ENCODE data around the gene MBP. TPM values are rescaled to one million over a fixed set of nuclear protein-coding genes. Genes with fewer than 3 reads are reported as not detected.

Gene MBP
- total RNA-seq, 1 donor = 25.8 TPM

DNA sequence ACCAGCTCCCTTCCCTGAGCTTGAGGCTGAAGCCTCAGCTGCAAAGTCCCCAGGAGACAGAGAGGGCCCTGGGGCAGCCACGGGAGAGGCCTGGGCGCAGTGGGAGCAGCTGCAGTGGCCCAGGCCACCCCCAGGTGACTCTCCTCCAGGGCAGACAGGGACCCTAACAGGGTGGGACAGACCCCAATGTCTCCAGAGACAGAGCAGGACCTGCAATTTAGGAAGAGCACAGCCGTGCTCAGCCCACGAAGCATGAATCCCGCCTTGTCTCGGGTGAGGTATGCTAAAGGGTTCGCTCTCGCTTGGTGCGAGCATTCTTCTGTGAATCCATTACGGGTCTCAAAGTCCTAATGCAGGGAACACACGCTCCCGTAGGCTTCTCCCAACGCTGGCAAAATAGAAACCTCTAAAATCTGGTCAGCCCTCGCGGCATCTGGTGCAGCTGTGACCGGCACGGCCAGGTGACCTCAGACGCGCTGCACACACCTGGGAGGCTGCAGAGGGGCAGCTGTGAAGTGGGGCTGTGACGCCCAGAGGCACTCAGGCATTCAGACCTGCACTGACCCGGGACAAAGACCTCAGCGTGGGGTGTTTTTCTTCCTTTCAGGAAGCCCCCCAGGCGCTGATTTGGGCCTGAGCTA is 12.6 kb downstream of the MBP start:
- no peak for DNase-seq (ENCODE audit: low read depth)
- TF ChIP-seq, protein P1, sequence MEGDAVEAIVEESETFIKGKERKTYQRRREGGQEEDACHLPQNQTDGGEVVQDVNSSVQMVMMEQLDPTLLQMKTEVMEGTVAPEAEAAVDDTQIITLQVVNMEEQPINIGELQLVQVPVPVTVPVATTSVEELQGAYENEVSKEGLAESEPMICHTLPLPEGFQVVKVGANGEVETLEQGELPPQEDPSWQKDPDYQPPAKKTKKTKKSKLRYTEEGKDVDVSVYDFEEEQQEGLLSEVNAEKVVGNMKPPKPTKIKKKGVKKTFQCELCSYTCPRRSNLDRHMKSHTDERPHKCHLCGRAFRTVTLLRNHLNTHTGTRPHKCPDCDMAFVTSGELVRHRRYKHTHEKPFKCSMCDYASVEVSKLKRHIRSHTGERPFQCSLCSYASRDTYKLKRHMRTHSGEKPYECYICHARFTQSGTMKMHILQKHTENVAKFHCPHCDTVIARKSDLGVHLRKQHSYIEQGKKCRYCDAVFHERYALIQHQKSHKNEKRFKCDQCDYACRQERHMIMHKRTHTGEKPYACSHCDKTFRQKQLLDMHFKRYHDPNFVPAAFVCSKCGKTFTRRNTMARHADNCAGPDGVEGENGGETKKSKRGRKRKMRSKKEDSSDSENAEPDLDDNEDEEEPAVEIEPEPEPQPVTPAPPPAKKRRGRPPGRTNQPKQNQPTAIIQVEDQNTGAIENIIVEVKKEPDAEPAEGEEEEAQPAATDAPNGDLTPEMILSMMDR (IDR thresholded peaks at IDR 0.05; ENCODE audit: insufficient read depth, low read length) = no peak
- H3K4me3 ChIP-seq (ENCODE audit: low read depth, low read length) = no peak overlapping the region

DNA sequence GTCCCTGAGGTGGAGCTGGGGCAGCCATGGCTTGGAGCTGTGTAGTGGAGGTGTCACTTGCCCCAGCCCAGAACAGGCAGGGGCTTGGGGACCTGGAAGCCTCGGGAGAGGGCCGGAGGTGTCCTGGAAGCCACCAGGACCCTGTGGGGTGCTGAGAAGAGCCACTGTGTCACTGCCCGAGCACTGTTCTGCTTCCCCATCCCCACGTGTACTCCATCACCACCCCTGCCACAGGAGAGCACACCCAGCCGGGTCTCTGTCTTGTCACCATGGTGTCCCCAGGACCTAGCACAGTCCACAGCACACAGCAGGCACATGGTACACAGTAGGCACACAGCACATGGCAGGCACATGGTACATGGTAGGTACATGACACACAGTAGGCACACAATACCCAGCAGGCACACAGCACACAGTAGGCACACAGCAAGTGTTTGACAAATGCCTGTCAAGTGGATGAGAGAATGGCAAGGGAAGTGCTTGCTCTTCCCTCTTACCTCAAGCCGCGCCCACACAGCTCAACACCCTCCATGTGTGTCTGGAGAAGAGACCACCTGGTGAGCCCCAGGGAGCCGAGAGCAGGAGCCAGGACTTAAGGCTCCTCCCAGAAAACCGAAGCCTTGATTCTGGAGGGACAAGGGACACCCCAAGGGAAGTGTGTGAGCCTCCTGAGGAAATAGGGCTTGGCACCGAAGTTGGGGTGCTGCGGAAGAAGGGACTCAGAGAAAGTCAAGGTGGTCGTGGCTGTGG is 13.3 kb downstream of the MBP start:
- TF ChIP-seq, protein P1 (IDR thresholded peaks at IDR 0.05; ENCODE audit: insufficient read depth, low read length) = no peak
- DNase-seq (ENCODE audit: low read depth) = no peak
- no peak overlapping the region for H3K4me3 ChIP-seq (ENCODE audit: low read depth, low read length)

DNA sequence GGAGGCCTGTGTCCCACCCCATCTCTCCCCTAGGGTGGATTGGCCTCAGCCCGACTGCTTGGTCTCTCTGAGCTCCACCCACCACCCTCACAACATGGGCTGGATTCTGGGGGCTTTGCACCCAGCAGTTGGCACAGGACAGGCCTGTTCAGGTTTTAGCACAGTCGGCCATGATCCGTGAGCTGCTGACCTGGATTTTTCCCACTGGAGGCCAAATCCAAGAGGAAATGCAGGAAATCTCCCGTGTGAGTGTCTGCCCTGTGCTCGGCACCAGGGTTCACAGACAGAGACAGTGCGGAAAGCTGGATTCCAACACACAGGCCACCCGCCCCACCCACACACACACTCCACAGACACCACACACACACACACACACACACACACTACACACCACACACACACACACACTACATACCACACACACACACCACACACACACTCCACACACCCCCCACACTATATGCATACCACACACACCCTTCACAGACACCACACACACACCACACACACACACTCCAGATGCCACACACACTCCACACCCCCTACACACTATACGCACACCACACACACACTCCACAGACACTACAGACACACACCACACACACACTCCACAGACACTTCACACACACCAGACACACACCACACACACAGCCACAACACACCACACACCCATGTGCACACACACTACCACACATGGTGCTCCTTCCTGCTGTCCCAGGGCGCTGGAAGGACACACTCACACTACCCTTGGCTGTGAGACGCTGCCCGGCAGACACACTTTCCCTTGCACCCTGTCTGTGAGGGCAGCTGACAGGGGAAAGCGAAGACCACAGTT is 14.1 kb downstream of the MBP start:
- H3K4me3 ChIP-seq (ENCODE audit: low read depth, low read length) = no peak overlapping the region
- TF ChIP-seq, protein P1 (IDR thresholded peaks at IDR 0.05; ENCODE audit: insufficient read depth, low read length) = no peak
- DNase-seq (ENCODE audit: low read depth) = no peak

DNA sequence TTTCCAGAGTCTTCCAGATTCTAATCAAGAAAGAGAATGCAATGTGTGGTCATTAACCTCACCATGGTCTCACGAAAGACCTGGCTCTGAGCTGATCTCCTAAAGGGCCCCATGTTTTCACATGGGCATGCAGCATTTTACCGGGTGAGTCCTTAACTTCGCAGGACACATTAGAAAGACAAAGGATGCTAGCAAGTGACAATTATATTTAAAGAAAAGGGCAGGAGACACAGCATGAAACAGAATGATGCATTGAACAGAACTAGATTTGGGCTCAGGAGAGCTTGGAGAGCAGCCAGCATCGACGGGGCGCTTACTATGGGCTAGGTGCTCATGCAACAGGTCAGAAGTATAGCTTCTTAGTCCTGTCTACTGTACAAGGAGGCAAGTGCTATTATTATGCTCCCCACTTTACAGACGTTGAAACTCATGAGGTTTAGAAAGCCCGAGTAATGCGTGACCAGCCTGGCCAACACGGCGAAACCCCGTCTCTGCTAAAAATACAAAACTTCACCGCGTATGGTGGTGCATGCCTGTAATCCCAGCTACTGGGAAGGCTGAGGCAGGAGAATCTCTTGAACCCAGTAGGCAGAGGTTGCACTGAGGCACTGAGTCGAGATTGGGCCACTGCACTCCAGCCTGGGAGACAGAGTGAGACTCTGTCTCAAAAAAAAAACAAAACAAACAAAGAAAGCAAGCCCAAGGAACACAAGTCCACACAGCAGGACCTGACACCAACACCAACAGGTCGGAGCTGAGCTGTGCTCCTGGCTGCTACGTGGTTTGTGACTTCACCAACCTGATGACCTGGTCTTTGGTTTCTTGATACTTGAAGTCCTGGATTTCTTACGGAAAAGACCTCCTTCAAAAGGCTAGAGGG is 16.1 kb downstream of the MBP start:
- no peak for DNase-seq (ENCODE audit: low read depth)
- TF ChIP-seq, protein P1 (IDR thresholded peaks at IDR 0.05; ENCODE audit: insufficient read depth, low read length) = no peak
- no peak overlapping the region for H3K4me3 ChIP-seq (ENCODE audit: low read depth, low read length)

DNA sequence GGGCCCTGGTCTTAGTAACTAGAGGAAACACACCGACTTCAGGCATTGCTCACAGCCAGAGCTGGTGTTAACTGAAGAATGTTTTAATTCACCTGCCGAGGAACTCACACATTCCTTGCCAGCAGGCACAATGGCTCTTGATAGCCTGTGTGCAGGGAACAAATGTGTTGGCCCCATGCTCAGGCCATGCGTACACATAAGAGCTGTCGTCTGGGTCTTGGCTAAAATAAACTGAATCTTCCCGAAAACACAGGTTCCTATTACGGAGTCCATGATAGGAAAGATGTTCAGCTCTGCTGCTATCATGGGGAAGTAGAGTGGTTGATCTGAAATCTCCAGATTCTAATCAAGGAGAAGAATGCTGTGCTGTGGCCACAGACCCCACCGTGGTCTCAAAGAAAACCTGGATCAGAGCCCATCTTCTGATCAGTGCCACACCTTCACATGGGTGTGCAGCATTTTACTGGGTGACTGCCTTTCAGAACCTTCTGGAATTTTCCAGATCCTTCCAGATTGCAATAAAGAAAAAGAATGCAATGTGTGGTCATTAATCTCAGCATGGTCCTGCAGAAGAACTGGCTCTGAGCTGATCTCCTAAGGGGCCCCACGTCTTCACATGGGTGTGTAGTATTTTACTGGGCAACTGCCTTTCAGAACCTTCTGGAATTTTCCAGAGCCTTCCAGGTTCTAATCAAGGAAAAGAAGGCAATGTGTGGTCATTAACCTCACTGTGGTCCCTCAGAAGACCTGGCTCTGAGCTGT is 17.2 kb downstream of the MBP start:
- no peak for DNase-seq (ENCODE audit: low read depth)
- TF ChIP-seq, protein P1 (IDR thresholded peaks at IDR 0.05; ENCODE audit: insufficient read depth, low read length) = no peak
- no peak overlapping the region for H3K4me3 ChIP-seq (ENCODE audit: low read depth, low read length)

Data from fibroblast of the aortic adventitia (primary cell).